ENCODE data around the gene B4GALNT4. TPM values are rescaled to one million over a fixed set of nuclear protein-coding genes. Genes with fewer than 3 reads are reported as not detected.

Gene B4GALNT4
- total and polyA plus RNA-seq, 4 donors: 0.15 to 0.42 (median 0.42) TPM; not detected in 1

GRCh38 chr11:414318-414857 lies 45.1 kb downstream of the B4GALNT4 start:
- Histone ChIP-seq H3K27me3 (ENCODE audit: control insufficient read depth in 4 of 4, insufficient read depth in 4 of 4, low read length in 3 of 4) (no peaks in the 10 kb centered on the region), H3K9ac (ENCODE audit: low read depth in 1 of 2, low read length in 2 of 2) (peak overlapping the region in 1 of 2 donors; percentile 64), H3K4me3 (ENCODE audit: low read depth in 1 of 3, low read length in 3 of 3) (peak overlapping the region in 2 of 3 donors; percentile 27 to 43), H3K36me3 (ENCODE audit: control insufficient read depth in 4 of 4, insufficient read depth in 3 of 4, low read depth in 1 of 4, low read length in 3 of 4) (no peaks in the 10 kb centered on the region), H3K27ac (ENCODE audit: low read depth in 1 of 2, low read length in 2 of 2) (no peak overlapping the region), H3K4me1 (ENCODE audit: control insufficient read depth in 4 of 4, insufficient read depth in 4 of 4, low read length in 3 of 4) (peaks cover 17 to 57% (median 30%) of the 10 kb centered on the region in 4 donors), H3K9me3 (ENCODE audit: control insufficient read depth in 4 of 4, low read length in 3 of 4) (no peaks in the 10 kb centered on the region)
- TF ChIP-seq SP1 (IDR thresholded peaks at IDR 0.05) (no peak), HNF4A (conservative IDR thresholded peaks at IDR 0.05) (no peak), MAX (IDR thresholded peaks at IDR 0.05) (no peak), ZBTB33 (IDR thresholded peaks at IDR 0.05) (no peak), NR2F2 (IDR thresholded peaks at IDR 0.05) (no peak), GABPA (IDR thresholded peaks at IDR 0.05 in 1 of 2, conservative IDR thresholded peaks at IDR 0.05 in 1 of 2) (no peak), JUND (IDR thresholded peaks at IDR 0.05) (no peak), EGR1 (IDR thresholded peaks at IDR 0.05; ENCODE audit: low read depth in 2 of 2) (no peak), YY1 (IDR thresholded peaks at IDR 0.05) (no peak), TAF1 (conservative IDR thresholded peaks at IDR 0.05) (no peak), RAD21 (IDR thresholded peaks at IDR 0.05) (no peak)
- TF ChIP-seq, protein P1, sequence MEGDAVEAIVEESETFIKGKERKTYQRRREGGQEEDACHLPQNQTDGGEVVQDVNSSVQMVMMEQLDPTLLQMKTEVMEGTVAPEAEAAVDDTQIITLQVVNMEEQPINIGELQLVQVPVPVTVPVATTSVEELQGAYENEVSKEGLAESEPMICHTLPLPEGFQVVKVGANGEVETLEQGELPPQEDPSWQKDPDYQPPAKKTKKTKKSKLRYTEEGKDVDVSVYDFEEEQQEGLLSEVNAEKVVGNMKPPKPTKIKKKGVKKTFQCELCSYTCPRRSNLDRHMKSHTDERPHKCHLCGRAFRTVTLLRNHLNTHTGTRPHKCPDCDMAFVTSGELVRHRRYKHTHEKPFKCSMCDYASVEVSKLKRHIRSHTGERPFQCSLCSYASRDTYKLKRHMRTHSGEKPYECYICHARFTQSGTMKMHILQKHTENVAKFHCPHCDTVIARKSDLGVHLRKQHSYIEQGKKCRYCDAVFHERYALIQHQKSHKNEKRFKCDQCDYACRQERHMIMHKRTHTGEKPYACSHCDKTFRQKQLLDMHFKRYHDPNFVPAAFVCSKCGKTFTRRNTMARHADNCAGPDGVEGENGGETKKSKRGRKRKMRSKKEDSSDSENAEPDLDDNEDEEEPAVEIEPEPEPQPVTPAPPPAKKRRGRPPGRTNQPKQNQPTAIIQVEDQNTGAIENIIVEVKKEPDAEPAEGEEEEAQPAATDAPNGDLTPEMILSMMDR (IDR thresholded peaks at IDR 0.05; ENCODE audit: low read depth, low read length, missing input control): no peak
- DNase-seq (ENCODE audit: low spot score): no peak
- WGBS: 67% methylated on average over 9 of the region's 9 CpGs

DNA sequence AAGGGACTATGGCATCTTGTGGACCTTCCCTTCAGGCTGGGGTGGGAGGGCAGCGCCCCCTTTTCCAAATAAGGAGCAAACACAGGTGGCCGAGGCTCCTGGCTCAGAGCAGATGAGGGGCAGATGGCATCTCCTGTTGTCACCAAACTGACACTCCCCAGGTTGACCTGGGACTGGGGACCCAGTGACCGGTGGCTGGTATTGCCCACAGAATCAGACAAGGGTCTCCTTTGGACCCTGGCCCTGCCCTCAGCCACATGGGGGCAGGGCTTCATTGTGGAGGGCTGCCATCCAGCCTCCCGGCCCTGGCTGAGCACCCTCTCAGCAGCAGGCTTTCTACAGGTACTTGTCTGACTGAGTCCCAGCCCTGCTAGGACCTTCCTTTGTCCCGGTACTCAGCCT lies 46.3 kb downstream of the B4GALNT4 start:
- no peak for TF ChIP-seq FOXA1 (IDR thresholded peaks at IDR 0.05)
- TF ChIP-seq SP1 (IDR thresholded peaks at IDR 0.05): no peak
- no peak for TF ChIP-seq MAX (IDR thresholded peaks at IDR 0.05)
- TF ChIP-seq, protein P1 (IDR thresholded peaks at IDR 0.05; ENCODE audit: low read depth, low read length, missing input control): no peak
- TF ChIP-seq, protein P2, sequence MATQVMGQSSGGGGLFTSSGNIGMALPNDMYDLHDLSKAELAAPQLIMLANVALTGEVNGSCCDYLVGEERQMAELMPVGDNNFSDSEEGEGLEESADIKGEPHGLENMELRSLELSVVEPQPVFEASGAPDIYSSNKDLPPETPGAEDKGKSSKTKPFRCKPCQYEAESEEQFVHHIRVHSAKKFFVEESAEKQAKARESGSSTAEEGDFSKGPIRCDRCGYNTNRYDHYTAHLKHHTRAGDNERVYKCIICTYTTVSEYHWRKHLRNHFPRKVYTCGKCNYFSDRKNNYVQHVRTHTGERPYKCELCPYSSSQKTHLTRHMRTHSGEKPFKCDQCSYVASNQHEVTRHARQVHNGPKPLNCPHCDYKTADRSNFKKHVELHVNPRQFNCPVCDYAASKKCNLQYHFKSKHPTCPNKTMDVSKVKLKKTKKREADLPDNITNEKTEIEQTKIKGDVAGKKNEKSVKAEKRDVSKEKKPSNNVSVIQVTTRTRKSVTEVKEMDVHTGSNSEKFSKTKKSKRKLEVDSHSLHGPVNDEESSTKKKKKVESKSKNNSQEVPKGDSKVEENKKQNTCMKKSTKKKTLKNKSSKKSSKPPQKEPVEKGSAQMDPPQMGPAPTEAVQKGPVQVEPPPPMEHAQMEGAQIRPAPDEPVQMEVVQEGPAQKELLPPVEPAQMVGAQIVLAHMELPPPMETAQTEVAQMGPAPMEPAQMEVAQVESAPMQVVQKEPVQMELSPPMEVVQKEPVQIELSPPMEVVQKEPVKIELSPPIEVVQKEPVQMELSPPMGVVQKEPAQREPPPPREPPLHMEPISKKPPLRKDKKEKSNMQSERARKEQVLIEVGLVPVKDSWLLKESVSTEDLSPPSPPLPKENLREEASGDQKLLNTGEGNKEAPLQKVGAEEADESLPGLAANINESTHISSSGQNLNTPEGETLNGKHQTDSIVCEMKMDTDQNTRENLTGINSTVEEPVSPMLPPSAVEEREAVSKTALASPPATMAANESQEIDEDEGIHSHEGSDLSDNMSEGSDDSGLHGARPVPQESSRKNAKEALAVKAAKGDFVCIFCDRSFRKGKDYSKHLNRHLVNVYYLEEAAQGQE (IDR thresholded peaks at IDR 0.05): no peak
- TF ChIP-seq JUND (IDR thresholded peaks at IDR 0.05): no peak
- Histone ChIP-seq H3K9ac (ENCODE audit: low read depth in 1 of 2, low read length in 2 of 2) (no peak overlapping the region), H3K36me3 (ENCODE audit: control insufficient read depth in 4 of 4, insufficient read depth in 3 of 4, low read depth in 1 of 4, low read length in 3 of 4) (no peaks in the 10 kb centered on the region), H3K27me3 (ENCODE audit: control insufficient read depth in 4 of 4, insufficient read depth in 4 of 4, low read length in 3 of 4) (no peaks in the 10 kb centered on the region), H3K9me3 (ENCODE audit: control insufficient read depth in 4 of 4, low read length in 3 of 4) (no peaks in the 10 kb centered on the region), H3K4me3 (ENCODE audit: low read depth in 1 of 3, low read length in 3 of 3) (no peak overlapping the region), H3K27ac (ENCODE audit: low read depth in 1 of 2, low read length in 2 of 2) (peak overlapping the region; percentile 23 to 65), H3K4me1 (ENCODE audit: control insufficient read depth in 4 of 4, insufficient read depth in 4 of 4, low read length in 3 of 4) (peaks cover 7 to 47% (median 23%) of the 10 kb centered on the region in 4 donors)
- WGBS: 74% methylated on average over 5 of the region's 5 CpGs
- no peak for DNase-seq (ENCODE audit: low spot score)
